ENCODE data around the gene GPR153. TPM values are rescaled to one million over a fixed set of nuclear protein-coding genes. Genes with fewer than 3 reads are reported as not detected.

The GPR153 gene
- total and polyA plus RNA-seq, 2 of the 8 experiments (the other 6 are each of a cell fraction or from before 2014, with no cell fraction given): 5.7 to 8.1 TPM

- TF ChIP-seq MAX (IDR thresholded peaks at IDR 0.05) (peak; percentile 94), TCF12 (IDR thresholded peaks at IDR 0.05; ENCODE audit: low read depth, low read length) (no peak), SUZ12 (IDR thresholded peaks at IDR 0.05; ENCODE audit: low read length) (no peak), E2F6 (IDR thresholded peaks at IDR 0.05) (peak; percentile 93), CBX5 (IDR thresholded peaks at IDR 0.05; ENCODE audit: low read depth, low read length) (no peak), CTCF (IDR thresholded peaks at IDR 0.05; ENCODE audit: control extremely low read depth in 1 of 3, insufficient read depth in 1 of 3, low read depth in 1 of 3, low read length in 3 of 3) (no peak), USF2 (IDR thresholded peaks at IDR 0.05; ENCODE audit: low read length) (no peak), HDAC2 (IDR thresholded peaks at IDR 0.05; ENCODE audit: borderline replicate concordance in 1 of 2, low read depth in 2 of 2, low read length in 2 of 2) (0 out of 4 replicates have a peak, but pooled peaks of 1 of the 2 experiments have one; percentile 36)
These were observed 18.8 kb downstream of the GPR153 start (continued) for GRCh38 chr1:6241887-6242740.

Data from H1 (cell line).